NCI-H1105 treated with DMSO at 0.1 percent for 48 hours (cell line): ENCODE measurements around the gene DSTYK.
"Not testable (repeated sequence)": the region's sequence is repeated elsewhere in the genome, so short reads cannot be mapped to it uniquely, and the experiment has no call there.

ENCODE experiments used
- DNase-seq: peaks from one replicate; lab custom pipeline; 2025; lab: John Stamatoyannopoulos, UW

DSTYK gene

GRCh38 chr1:205172729-205173366, 38.7 kb downstream of the DSTYK start:
- DNase-seq = no peak

- no peak for DNase-seq
Observed at GRCh38 chr1:205171369-205171768, 40.1 kb downstream of the DSTYK start.

- DNase-seq = no peak
Observed at GRCh38 chr1:205170532-205171269, 40.8 kb downstream of the DSTYK start.

- DNase-seq = no peak
Observed at GRCh38 chr1:205169248-205169647, 42.3 kb downstream of the DSTYK start.

- no peak for DNase-seq
Observed at GRCh38 chr1:205168291-205168690, 43.2 kb downstream of the DSTYK start.

GRCh38 chr1:205162301-205162700, 49.2 kb downstream of the DSTYK start:
- no peak for DNase-seq

- DNase-seq = no peak
Observed at GRCh38 chr1:205161076-205161475, 50.4 kb downstream of the DSTYK start.

- no peak for DNase-seq
Observed at GRCh38 chr1:205158048-205158616, 53.4 kb downstream of the DSTYK start.

GRCh38 chr1:205155665-205156377, 55.7 kb downstream of the DSTYK start:
- not testable (repeated sequence) for DNase-seq

GRCh38 chr1:205152505-205152904, 59.0 kb downstream of the DSTYK start:
- DNase-seq = no peak

GRCh38 chr1:205150651-205151428, 60.7 kb downstream of the DSTYK start:
- no peak for DNase-seq

- no peak for DNase-seq
Observed at GRCh38 chr1:205147191-205147835, 64.2 kb downstream of the DSTYK start.

GRCh38 chr1:205144751-205145150, 66.8 kb downstream of the DSTYK start:
- no peak for DNase-seq

- DNase-seq = no peak
Observed at GRCh38 chr1:205144046-205144720, 67.3 kb downstream of the DSTYK start.

GRCh38 chr1:205142102-205142469, 69.4 kb downstream of the DSTYK start:
- no peak for DNase-seq

GRCh38 chr1:205141236-205142101, 70.0 kb downstream of the DSTYK start:
- DNase-seq = peak; percentile 78

GRCh38 chr1:205140113-205140512, 71.4 kb downstream of the DSTYK start:
- DNase-seq = no peak

GRCh38 chr1:205137901-205138300, 73.6 kb downstream of the DSTYK start:
- no peak for DNase-seq

GRCh38 chr1:205133287-205133686, 78.2 kb downstream of the DSTYK start:
- DNase-seq = no peak
